Stimulated activated CD8-positive, alpha-beta memory T cell treated with anti-CD3 and anti-CD28 coated beads, Interleukin-7, amount 100 ng/mL, for 24 hours (primary cell): ENCODE data around the gene MIPEP.

Experiments
- DNase-seq: peaks from one replicate; pipeline ENCODE4 v3.0.0-alpha.2; 2020; ENCODE audit warnings: low read depth

Gene MIPEP

DNA sequence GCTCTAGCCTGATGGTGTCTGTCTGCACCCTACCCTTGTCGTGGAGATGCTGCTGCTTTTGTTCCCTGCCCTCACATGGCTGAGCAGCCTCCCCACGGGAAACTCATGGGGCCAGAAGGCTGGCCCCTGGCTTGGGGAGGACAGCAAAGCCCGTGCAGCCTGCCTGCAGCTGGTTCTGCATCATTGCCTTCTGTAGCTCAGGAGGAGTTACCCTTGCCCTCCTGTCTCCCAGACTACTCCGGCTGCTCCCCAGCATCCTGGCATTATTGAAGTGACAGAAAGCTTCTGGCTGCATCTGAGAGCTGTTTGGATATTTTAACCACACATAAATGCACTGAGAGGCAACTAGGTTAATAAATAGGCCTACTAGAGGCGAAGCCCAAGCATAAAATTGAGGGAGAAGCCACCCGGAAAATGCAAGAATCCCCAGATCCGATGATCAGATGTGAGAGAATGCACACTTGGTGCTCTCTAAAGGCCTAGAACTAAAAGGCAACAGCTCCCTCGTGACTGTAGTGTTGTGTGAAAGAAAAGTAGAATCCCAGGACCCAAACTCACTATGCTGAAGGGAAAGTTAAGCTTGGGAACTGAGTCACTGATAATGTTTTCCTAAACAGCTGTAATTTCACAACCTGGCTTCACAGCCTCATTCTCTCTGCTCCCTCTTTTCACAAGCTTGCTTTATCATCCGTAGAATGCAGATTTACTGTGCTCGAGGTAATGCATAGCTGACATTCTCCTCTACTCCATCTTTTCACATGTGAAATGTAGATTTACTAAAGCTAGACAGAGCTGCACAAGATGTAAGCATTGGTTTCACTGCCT, 208.1 kb downstream of the MIPEP start:
- no peak for DNase-seq
